HT-29 (cell line): ENCODE results near the gene UBE2M. TPM values are rescaled to one million over a fixed set of nuclear protein-coding genes. Genes with fewer than 3 reads are reported as not detected.

ENCODE experiments used
- DNase-seq: peaks from one replicate; pipeline ENCODE4 v3.0.0-alpha.2; 2015; ENCODE audit warnings: low spot score
- total RNA-seq: library from RNA; depleted of rRNA; stranded (reverse); fragments of >200 nt; shearing (Covaris generic); gene quantifications from 2 replicates; pipeline ENCODE4 v1.2.3, GENCODE V29; 2014

The UBE2M gene
- total RNA-seq, 1 experiment from 2014 or later, result 201 TPM

GRCh38 chr19:58570770-58571574 is 12.6 kb upstream of the UBE2M start:
- no peak for DNase-seq

GRCh38 chr19:58569943-58570670 is 11.7 kb upstream of the UBE2M start:
- DNase-seq, result no peak

GRCh38 chr19:58569191-58569942 is 11.0 kb upstream of the UBE2M start:
- DNase-seq, result no peak

- no peak for DNase-seq
These were observed 10.2 kb upstream of the UBE2M start for GRCh38 chr19:58568453-58569130.

- no peak for DNase-seq
These were observed 8.6 kb upstream of the UBE2M start for GRCh38 chr19:58566989-58567388.

- no peak for DNase-seq
These were observed 5.4 kb upstream of the UBE2M start for GRCh38 chr19:58563823-58564222.

- DNase-seq, result no peak
These were observed 4.7 kb upstream of the UBE2M start for GRCh38 chr19:58563034-58563573.

GRCh38 chr19:58562122-58563033 is 4.0 kb upstream of the UBE2M start:
- no peak for DNase-seq

GRCh38 chr19:58561373-58562121 is 3.1 kb upstream of the UBE2M start:
- no peak for DNase-seq

GRCh38 chr19:58560921-58561320 is 2.5 kb upstream of the UBE2M start:
- DNase-seq, result no peak

- DNase-seq, result no peak
These were observed 1.8 kb upstream of the UBE2M start for GRCh38 chr19:58560007-58560887.

- DNase-seq, result peak; percentile 97
These were observed 1.0 kb upstream of the UBE2M start for GRCh38 chr19:58559275-58560006.

GRCh38 chr19:58558623-58559274 is 338 bp upstream of the UBE2M start:
- peak; percentile 100 for DNase-seq

GRCh38 chr19:58557221-58558065 is 968 bp downstream of the UBE2M start:
- no peak for DNase-seq

- no peak for DNase-seq
These were observed 1.7 kb downstream of the UBE2M start for GRCh38 chr19:58556622-58557220.
